HG03196 (cell line): ENCODE results near the gene DRD3.

Experiments used
- ATAC-seq: cut with Tn5 transposase; IDR thresholded peaks from one replicate; pipeline ENCODE4 v1.9.1; 2021; ENCODE audit not compliant: unreplicated experiment

The DRD3 gene

GRCh38 chr3:114178770-114179368 is at the start of gene DRD3:
Gene DRD3 (minus strand): TSS chr3:114179052. CDS start chr3:114171992, 7,060 bp downstream.
- no peak for ATAC-seq

GRCh38 chr3:114227076-114227475 is 48.2 kb upstream of the DRD3 start:
- ATAC-seq, result no peak

- ATAC-seq, result no peak
These were observed 47.5 kb upstream of the DRD3 start for GRCh38 chr3:114226313-114226712.

- ATAC-seq, result peak; percentile 83
These were observed 44.3 kb upstream of the DRD3 start for GRCh38 chr3:114223143-114223542.

GRCh38 chr3:114221881-114222264 is 43.0 kb upstream of the DRD3 start:
- no peak for ATAC-seq

GRCh38 chr3:114221165-114221880 is 42.5 kb upstream of the DRD3 start:
- ATAC-seq, result no peak

- no peak for ATAC-seq
These were observed 40.9 kb upstream of the DRD3 start for GRCh38 chr3:114219741-114220140.

GRCh38 chr3:114218578-114219185 is 39.8 kb upstream of the DRD3 start:
- ATAC-seq, result no peak

- no peak for ATAC-seq
These were observed 39.2 kb upstream of the DRD3 start for GRCh38 chr3:114218006-114218405.

GRCh38 chr3:114217266-114217665 is 38.4 kb upstream of the DRD3 start:
- no peak for ATAC-seq

- no peak for ATAC-seq
These were observed 37.5 kb upstream of the DRD3 start for GRCh38 chr3:114216186-114216970.

- no peak for ATAC-seq
These were observed 35.9 kb upstream of the DRD3 start for GRCh38 chr3:114214542-114215341.

GRCh38 chr3:114213627-114214541 is 35.0 kb upstream of the DRD3 start:
- peak; percentile 82 for ATAC-seq

GRCh38 chr3:114213292-114213626 is 34.4 kb upstream of the DRD3 start:
- ATAC-seq, result peak; percentile 6

- no peak for ATAC-seq
These were observed 33.8 kb upstream of the DRD3 start for GRCh38 chr3:114212646-114213045.

GRCh38 chr3:114207768-114208167 is 28.9 kb upstream of the DRD3 start:
- peak; percentile 74 for ATAC-seq

- ATAC-seq, result no peak
These were observed 27.5 kb upstream of the DRD3 start for GRCh38 chr3:114206342-114206741.

GRCh38 chr3:114205541-114205940 is 26.7 kb upstream of the DRD3 start:
- no peak for ATAC-seq

- no peak for ATAC-seq
These were observed 15.9 kb upstream of the DRD3 start for GRCh38 chr3:114194750-114195149.

GRCh38 chr3:114192136-114192535 is 13.3 kb upstream of the DRD3 start:
- ATAC-seq, result no peak
